Stimulated activated naive CD4-positive, alpha-beta T cell (primary cell): ENCODE measurements around the gene IER5L.
A peak's percentile ranks its signal among the peaks of the same experiment; 100 is the strongest.
"Not testable (repeated sequence)": the region's sequence is repeated elsewhere in the genome, so short reads cannot be mapped to it uniquely, and the experiment has no call there.

Experiments
- DNase-seq, 6 experiments: peaks; one replicate each; lab custom pipeline; 2025; lab: John Stamatoyannopoulos, UW

IER5L gene

DNA sequence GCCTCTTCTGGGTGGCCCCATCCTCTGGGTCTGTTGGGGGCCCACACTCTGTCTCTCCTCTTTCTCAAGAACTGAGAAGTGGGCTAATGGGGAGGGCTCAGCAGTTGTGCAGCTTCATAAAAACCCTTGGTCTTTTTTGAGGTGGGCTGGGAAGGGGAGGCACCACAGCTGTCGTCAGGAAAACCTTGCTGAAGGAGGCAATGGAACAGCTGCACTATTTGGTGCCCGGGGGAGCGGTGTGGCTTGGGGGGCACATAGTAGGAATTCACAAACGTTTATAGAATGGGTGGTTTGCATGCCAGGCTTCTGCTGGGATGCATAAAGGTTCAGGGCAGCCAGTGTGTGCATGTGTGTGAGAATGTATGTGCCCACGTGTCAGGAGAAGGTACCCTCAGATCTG lies 3.2 kb upstream of the IER5L start:
- no peak for DNase-seq

DNA sequence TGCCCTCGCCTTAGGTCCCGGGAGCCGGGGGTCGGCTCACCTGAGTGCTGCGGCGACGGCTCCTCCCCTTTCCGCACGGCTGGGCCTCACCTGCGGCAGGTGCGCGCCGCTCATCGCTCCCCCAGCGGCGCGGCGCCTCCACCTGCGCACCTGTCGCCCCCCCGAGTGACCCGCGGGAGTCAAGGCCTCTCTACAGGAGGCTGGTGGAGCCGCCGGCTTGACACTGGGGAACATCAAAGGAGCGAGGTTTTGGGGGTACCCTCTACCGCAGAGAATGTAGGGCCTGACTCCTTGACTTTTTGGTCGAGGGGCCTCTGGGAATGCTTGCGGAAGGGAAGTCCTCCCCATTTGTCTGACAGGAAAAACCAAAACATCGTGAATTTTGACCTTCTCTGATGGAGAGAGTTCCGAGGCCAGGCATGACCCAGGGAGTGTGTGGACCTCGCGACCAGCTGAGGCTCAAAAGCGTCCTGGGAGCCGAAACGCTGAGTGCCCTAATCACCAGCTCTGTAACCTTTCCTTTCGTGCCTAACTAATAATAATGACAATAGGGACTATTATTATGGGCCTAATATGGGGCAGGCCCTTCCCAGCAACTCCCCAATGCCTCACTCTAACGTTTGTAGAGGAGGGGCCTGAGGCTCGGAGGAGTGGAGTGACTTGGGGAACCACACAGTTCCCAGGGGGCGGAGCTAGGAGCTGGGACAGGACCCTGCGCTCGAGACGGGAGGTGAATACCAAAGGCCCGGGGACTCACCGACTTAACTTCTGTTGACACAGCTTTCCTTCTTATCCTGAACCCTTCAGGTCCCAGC lies 714 bp upstream of the IER5L start:
- peak in 1 of 6 experiments; percentile 4 for DNase-seq

DNA sequence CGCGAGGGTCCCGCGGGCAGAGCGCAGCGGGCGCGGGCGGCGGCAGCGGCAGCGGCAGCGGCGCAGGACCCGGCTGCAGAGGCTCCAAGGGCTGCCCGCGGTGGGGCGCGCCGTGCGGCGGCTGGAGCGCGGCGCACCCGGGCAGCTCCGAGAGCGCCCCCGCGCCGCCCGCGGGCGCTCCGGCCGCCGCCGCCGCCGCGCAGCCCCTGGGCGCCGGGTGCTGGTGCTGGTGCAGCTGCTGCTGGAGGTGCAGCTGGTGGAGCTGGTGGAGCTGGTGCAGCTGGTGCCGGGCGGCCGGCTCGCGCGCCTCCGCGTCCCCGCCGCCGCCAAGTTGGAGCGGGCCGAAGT lies 644 bp downstream of the IER5L start:
- DNase-seq: no peak

DNA sequence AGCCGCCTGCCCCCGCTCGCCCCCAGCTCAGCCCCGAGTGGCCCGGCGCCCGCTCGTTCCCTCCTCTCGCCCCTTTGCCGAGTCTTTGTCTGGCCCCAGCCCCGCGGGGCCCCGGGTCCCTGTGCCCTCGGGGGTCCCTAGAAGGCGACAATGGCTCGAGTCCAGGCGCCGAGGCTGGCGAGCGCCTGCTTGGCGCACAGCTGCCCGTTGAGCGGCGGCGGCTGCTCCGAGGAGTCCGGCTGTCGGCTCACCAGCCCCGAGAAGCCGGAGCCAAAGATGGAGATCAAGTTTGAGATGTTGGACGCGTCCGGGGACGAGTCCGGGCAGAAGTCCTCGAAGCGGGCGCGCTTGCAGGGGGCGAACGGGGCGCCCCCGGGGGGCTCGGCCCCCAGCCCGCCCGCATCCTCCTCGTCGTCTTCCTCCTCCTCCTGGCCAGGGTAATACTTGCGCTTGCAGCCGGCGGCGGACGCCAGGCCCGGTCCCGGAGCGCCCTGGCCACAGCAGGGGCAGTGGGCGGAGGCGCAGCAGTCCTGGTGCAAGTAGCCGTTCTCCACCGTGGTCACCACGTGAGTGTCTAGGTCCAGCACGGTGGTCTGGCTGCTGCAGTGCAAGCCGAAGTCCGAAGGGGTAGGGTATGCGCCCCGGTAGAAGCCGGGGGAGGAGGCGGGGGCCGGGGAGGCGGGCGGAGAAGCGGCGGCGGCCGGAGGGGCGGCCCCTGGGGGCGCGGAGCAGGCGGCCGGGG lies 1.2 kb downstream of the IER5L start:
- peak in 1 of 6 experiments; percentile 29 for DNase-seq

DNA sequence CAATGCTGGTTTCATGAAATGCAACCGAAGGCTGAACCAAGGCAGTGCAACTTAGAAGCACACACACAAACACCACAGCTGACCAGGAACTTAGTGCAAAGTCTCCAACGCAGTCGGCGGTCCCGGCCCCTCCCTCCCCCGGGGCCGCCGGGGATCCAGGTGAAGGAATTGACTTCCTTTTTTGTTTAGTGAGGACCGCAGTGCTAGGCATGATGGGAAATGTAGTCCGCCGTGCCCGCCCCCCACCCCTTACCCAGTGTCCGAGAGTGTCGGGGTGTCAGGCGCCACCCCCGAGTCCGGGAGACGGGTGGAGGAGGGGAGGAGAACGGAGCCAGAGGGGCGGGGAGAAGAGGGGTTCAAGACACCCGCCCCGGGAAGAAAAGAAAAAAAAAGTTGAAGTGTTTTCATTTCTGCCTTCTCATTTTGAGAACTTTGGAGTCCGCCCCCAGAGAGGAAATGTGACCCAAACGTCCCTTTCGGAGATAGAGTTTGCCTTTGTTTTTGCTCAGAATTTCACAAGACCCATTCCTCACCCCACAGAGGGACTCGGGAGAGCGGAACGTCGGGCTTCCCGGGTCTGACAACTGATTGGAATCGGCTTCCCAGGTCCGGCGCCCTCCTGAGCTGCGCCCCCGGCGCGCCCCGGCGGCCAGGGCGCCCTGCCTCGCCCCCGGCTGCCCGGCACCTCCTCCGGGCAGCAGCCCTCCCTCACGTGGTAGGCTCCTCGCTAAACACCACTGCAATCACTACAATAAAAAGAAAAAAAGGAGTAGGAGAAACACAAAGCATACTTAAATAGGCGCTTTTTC lies 2.0 kb downstream of the IER5L start:
- DNase-seq: peak; percentile 29 to 55 (median 45)

DNA sequence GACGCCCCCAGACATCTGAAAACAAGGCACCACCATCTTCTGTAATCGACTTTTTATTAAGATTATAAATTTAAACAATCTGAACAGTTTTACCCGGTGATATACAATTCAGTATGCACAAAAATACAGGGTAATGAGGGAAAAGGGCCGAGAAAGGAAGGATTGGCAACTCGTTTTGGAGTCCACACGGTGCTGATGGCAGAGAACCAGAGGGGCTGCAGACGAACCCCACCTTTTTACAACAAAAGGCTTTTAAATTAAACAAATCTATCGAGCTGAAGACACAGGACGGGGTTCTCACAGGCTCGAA lies 2.6 kb downstream of the IER5L start:
- DNase-seq: no peak

DNA sequence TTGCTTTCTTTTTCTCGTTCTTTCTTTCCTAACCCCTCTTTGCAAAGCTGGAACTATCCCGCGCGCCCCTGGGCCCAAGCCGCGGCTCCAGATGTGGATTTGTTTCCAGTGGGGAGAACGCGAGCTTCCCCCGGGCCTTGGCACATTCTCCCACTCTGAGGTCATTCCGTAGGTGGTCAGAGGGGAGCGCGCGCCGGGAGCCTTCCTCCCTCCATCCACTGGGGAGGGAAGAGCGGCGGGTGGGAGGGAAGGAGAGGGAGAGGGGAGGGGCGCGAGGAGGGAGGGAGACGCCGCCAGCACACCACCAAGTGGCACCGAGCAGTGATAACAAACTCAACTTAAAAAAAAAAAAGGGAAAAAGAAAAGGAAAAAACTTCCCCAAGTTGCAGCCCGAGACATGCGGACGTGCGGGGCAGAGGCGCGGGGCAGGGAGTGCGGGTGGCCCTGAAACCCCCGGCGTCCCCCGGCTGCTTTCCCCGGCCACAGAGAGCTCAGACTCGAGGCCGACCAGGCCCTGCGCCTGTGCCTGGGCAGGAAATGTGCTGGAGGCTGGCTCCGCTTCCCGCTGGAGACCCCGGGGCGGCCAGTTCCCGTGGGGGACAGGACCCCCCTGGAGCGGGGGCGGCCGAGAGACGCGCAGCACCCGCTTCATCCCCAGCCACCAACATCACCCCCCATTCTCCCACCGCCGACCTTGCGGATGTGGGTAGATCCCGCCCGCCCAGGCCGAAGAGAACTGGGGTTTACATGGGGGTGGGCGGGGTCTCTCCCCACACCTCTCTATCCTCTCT lies 3.1 kb downstream of the IER5L start:
- DNase-seq: peak in 3 of 6 experiments; percentile 10 to 31 (median 23)

DNA sequence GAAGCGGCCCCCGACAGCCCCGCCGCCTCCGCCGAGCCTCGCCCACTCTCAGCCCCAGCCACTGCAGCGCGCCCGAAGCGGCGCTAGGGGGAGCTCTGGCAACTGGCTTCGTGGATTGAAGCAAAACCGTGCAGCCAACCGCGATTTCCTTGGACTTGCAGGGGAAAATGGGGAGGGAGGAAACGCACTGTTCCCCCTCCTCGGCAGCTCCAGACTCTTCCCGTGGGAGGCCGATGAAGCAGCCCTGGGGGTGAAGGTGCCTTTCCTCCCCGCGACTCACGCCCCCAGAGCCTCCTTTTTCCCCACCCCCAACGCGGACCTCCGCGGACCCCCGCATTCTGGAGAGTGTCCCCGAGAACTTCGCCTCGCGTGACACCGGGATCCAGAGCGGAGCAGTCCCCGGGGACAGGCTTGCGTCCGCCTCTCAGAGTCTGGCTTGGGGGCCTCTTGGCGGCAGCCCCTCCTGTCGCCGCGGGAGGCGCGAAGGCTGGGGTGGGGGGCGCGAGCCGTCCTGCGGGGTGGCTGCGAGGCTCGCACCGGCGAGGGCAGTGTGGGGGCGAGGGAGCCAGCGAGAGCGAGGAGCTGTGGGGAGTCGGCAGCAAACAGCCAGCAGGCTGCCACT lies 3.8 kb downstream of the IER5L start:
- peak; percentile 51 to 75 (median 70) for DNase-seq

DNA sequence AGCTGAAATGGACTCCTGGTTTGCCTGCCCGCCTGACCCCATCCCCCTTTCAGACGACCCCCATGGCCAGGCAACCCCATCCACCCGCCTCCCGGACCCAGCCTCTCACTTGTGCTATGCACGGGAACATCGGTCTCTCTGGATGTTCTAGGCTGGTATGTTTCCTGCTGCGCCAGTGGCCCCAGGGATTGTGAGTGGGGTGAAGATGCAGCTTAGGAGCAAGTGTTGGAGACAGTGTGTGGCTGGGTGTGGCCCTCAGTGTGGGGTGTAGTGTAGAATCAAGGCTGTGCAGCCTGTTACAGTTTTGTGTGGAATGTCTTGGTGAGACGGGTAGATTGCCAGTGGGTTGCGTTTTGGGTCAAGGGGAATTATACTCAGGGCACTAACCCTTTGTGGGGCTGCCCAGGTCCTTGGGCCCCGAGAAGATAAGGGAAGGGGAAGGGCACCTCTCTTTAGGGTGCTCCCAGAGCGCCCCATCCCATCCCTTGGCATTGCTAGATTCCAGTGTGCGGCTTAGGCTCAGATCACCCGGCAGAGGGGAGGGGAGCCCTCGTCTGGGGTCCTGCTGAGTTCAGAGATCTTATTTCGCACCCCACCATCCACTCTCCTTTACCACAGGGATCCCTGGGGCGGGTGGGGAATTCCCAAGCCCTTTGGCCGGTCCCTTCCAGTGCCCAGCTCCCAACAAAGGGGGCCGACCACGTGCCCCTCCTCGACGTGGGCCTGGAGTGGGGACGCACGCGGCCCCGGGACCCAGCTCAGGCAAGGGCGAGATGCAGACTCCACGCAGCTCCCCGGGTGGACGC lies 4.6 kb downstream of the IER5L start:
- DNase-seq: no peak

DNA sequence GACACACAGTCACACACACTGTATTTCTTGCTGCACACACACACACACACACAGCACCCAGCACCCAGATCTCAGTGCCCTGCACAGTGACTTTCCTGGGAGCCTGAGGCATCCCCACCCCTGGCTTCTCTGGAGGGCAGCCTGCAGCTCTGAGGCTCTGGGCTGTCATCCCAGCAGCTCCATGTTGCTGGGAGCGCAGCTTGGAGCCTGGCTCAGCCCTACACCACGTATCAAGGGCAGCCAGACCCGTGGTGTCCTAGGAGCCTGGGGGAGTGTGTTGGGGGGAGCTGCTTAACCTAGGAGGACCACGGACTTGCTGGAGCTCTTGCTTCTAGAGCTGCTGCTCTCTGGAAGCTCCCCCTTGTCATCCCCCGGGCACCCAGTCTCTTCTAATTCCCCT lies 5.2 kb downstream of the IER5L start:
- DNase-seq: no peak

DNA sequence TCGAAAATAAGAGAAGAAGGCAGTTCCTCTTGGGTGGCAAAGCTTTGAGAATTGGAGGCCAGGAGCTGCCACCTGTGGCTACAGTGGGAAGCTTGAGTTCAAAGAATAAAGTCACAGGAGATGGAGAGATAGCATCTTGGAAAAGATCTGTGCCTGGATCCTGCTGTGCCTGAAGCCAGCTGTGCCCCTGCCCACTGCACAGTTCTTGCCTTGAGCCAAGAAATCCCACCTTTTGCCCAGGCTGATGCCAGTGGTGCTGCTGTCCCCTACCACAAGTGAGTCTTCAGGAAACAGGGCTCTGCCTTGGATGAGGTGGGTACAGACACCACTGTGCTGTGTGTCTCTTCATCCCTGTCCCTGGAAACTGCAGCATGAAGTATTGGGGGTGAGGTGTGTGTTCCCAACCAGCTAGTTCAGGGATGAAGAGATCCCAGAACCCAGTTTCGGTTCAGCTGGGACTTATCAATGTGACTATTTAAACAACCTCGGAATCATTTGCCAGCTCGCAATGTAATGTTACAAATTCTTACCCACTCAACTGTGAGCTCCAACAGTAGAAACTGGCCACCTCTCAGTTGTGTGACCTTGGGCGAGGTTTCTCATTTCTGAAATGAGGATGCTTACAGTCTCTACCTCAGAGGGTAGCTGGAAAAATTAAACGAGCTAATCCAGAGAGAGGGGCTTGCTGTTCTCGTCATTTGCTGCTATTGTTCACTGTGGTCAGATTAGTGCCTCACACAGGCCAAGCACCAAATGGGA lies 5.9 kb downstream of the IER5L start:
- no peak for DNase-seq

DNA sequence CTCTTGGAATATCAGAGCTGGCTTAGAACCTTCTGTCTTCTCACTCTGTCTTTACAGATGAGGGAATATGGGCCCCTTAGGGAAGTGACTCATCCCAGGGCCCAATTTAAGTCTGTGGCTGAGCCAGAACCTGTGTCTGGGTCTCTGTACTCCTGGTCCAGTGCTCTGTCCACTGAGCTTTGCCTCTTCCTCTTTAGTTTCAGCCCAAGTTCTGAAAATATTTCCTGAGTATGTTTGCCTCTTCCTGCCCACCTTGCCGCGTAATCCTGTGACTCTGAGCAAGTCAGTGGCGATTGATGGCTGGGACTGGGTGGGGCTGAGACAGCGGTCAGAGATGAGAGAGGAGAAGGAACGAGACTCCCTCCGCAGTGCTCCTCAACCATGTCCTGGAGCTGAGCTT lies 7.8 kb downstream of the IER5L start:
- DNase-seq: no peak

DNA sequence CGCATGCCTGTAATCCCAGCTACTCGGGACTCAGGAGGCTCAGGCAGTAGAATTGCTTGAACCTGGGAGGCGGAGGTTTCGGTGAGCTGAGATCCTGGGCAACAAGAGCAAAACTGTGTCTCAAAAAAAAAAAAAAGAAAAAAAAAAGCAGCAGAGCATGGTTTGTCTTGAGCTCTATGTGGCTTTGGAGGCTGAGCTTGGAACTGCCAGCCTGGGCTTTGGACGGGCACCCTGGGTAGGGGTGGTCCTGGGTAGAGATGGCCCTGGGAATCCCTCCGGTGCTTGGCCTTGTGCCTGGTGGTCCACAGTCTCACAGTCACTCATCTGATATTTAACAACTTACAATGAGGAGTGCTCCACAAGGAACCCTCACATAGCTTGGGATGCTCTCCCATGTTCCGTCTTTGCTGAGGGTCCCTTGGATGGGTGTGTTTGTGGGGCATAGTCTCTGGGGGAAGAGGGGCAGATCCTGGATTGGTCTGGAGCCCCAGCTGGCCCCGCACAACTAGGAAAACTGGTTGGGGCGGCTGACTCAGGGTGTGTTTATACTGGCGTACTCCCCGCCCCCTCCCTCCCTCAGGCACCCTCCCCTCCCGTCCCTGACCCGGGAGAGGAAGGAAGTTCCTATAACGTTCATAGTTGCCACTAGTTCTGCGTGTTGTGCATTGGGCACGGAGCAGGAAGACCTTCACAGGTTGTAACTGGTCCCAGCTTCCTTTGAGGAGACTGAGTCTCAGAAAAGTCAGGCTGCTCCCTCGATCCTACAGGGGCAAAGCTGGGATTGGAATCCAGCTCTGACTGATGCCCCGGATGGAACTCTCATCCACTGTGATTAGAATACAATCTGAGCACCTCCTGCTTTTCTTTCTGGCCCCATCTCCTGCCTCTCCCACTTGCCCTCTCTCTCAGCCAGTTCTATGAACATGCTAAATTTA lies 11.2 kb downstream of the IER5L start:
- peak in 4 of 6 experiments; percentile 8 to 13 (median 10) for DNase-seq

DNA sequence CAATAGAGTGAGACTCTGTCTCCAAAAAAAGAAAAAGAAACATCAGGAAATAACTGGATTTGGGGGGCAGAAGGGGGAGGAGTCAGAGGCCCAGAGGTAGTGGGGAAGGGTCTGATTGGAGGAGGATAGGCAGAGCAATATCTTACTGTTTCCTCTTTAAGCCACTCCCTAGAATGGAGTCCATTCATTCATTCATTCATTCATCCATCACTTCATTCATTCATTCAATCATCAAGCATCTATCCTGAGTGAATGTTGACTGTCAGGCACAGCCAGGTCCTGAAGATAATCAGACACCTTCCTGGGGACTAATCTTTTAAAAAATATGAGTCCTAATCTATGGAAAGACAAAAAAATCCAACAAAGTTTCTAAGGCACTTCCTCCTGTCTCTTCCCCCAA lies 12.9 kb downstream of the IER5L start:
- DNase-seq: no peak

DNA sequence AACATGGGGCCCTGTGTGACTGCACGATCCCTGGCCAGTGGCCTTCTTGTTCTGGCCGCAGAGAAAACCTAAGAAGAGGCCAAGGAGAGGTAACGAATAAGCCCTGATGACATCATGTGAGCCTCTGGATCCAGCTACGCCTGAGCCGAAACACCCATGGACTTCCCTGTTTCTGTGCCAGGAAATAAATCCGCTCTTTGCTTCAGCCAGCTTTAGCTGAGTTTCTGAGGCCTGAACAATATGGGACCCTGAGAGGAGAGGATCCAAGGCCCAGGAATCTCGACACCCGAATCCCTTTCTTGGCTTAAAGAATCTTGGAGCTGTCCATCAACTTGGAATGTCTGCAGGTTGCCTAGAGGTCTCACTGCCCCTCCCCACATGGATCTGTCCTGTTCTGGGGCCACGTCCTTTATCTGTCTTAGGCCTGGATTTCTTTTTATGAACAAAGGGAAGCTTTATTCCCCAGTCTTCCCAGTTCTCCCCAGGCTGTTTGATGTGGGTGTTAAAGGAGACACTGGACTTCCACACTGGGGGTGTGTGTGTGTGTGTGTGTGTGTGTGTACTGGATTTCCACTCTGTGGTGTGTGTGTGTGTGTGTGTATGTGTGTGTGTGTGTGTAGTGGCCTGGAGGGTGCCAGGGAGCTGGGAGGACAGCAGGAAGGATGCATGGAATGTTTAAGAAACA lies 13.7 kb downstream of the IER5L start:
- DNase-seq: no peak

DNA sequence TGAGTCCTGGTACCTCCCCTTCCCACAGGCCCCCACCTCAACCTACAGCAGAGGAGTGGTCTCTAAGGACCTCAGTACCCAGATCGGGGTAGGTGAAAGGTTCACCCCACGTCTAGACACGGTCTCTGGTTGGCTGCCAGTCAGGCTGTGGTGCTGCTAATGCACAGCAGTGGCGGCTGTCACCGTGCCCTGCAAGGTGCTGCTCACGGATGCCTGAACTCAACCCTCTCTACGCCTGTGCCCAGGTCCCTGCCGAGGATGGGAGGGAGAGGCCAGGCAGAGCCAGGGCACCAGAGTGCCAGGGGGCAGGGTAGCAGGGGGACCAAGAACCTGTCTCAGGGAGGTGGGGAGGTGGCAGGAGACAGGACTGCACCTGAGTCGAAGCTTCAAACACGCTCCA lies 14.3 kb downstream of the IER5L start:
- no peak for DNase-seq

DNA sequence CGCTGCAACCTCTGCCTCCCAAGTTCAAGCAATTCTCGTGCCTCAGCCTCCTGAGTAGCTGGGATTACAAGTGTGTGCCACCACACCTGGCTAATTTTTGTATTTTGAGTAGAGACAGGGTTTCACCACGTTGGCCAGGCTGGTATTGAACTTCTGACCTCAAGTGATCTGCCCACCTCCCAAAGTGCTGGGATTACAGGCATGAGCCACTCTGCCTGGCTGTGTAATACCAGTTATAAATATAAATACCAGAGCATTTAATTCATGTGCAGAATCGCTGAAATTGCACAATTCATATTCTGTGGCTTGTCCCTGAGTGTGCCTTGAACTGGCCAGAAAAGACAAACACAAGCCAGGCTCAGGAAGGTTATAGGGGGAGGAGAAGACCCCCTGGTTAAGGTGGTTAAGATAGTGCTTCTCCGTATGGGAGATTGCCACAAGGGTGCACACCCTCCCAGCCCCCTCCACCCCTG lies 14.8 kb downstream of the IER5L start:
- DNase-seq: not testable (repeated sequence)
